Right atrium auricular region (tissue), 2 donors: ENCODE results near the gene EN2. TPM values are rescaled to one million over a fixed set of nuclear protein-coding genes. Genes with fewer than 3 reads are reported as not detected.
"Not testable (repeated sequence)": the region's sequence is repeated elsewhere in the genome, so short reads cannot be mapped to it uniquely, and the experiment has no call there.

Experiments
- DNase-seq: peaks from one replicate; pipeline ENCODE4 v3.0.0-alpha.2; 2019; ENCODE audit warnings: low spot score
- H3K27ac ChIP-seq, 2 donors: fragments of 200-600 bp; sonication (generic); 1 replicate in 1 of 2; 2 replicates in 1 of 2; pipeline ENCODE4 v1.5.1; 2016 to 2019
- H3K27me3 ChIP-seq, 2 donors: fragments of 200-600 bp; sonication (generic); one replicate each; pipeline versions ENCODE4 v1.5.1 to v1.6.0; 2017 to 2019
- H3K36me3 ChIP-seq: fragments of 200-600 bp; sonication (generic); one replicate; pipeline ENCODE4 v1.5.1; 2016
- H3K4me1 ChIP-seq, 2 donors: fragments of 200-600 bp; sonication (generic); one replicate each; pipeline versions ENCODE4 v1.5.1 to v1.6.0; 2017 to 2019
- H3K4me3 ChIP-seq, 2 donors: fragments of 200-600 bp; sonication (generic); 1 replicate in 1 of 2; 2 replicates in 1 of 2; pipeline ENCODE4 v1.5.1; 2017 to 2019; ENCODE audit warnings: mild to moderate bottlenecking in 1 of 2, moderate library complexity in 1 of 2
- H3K9me3 ChIP-seq, 2 donors: fragments of 200-600 bp; sonication (generic); one replicate each; pipeline ENCODE4 v1.5.1; 2019
- CTCF ChIP-seq, 2 donors: fragments of 200-600 bp; sonication (generic); IDR thresholded peaks; one replicate each; pipeline ENCODE4 v1.5.1; 2019; ENCODE audit warnings: antibody characterized with exemption in 2 of 2
- total RNA-seq, 2 donors: library from RNA; depleted of rRNA; stranded (reverse); fragments of >200 nt; gene quantifications; one replicate each; pipeline ENCODE4 v1.1.0, GENCODE V29; 2016

EN2 gene
- total RNA-seq, 2 donors from 2014 or later, result not detected

- TF ChIP-seq CTCF (IDR thresholded peaks at IDR 0.05), result no peak
- Histone ChIP-seq H3K9me3 (no peaks in the 10 kb centered on the region), H3K4me3 (no peak overlapping the region), H3K36me3 (no peaks in the 10 kb centered on the region), H3K27me3 (no peaks in the 10 kb centered on the region), H3K4me1 (no peaks in the 10 kb centered on the region), H3K27ac (no peak overlapping the region)
- no peak for DNase-seq
These were observed 19.2 kb upstream of the EN2 start for GRCh38 chr7:155438777-155439176.

DNA sequence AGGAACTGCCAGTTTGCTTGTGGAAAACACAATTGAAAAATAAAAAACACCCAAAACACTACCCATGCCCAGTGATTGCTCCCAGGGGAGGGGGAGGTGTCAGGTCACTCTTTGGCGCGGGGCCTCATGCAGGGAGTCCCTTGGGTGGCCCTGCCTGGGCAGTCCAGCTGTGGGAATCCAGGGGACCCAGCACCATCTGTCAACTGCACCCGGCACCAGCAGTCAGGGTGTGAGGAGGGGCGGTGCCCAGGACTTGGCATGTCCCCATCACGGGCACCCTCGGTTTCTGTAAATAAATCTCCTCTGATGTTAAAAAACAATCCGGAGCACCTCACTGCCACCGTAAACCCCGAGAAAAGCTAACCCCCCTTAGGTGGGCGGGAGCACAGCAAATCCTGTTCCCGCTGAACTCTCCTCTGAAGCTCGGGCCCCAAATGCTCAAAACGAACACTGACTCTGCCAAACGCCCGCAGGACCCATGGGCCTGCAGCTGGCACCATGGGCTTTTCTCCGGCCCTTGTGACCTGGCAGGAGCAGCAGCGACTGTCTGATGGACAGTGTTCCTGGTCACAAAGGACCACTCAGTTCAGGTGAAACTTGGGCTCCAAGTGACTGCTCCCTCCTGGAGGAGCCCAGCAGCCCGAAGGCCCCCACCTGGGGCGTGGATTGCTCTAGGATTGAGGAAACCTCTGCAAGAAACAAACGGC is 18.5 kb upstream of the EN2 start:
- Histone ChIP-seq H3K4me1 (no peaks in the 10 kb centered on the region), H3K36me3 (no peaks in the 10 kb centered on the region), H3K27ac (no peak overlapping the region), H3K27me3 (no peaks in the 10 kb centered on the region), H3K4me3 (no peak overlapping the region), H3K9me3 (no peaks in the 10 kb centered on the region)
- DNase-seq, result no peak
- TF ChIP-seq CTCF (IDR thresholded peaks at IDR 0.05), result no peak

GRCh38 chr7:155440018-155440410 is 17.9 kb upstream of the EN2 start:
- no peak for DNase-seq
- no peaks in the 10 kb centered on the region for H3K36me3 ChIP-seq
- TF ChIP-seq CTCF (IDR thresholded peaks at IDR 0.05), result no peak
- H3K4me3 ChIP-seq, result no peak overlapping the region
- H3K9me3 ChIP-seq, result no peaks in the 10 kb centered on the region
- H3K27me3 ChIP-seq, result no peaks in the 10 kb centered on the region
- H3K27ac ChIP-seq, result no peak overlapping the region
- no peaks in the 10 kb centered on the region for H3K4me1 ChIP-seq

DNA sequence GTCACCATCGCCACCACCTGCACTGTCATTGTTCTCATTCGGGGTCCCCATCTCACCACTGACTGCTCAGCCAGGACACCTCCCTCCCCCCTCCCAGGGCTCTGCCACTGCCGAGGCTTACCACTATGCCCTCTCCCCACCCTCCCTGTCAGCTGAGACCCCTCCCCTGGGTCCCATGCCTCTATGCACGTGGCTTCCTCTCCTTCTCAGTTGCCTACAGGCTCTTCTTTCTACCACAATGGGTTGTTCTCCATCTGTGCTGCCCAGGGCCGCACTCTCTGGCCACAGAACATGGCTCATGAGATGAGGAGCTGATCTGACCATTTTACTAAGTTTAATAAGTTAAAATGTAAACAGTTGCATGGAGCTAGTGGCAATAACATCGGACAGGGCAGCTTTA is 16.1 kb upstream of the EN2 start:
- no peak overlapping the region for H3K27ac ChIP-seq
- no peaks in the 10 kb centered on the region for H3K9me3 ChIP-seq
- DNase-seq, result no peak
- H3K36me3 ChIP-seq, result no peaks in the 10 kb centered on the region
- no peaks in the 10 kb centered on the region for H3K4me1 ChIP-seq
- no peaks in the 10 kb centered on the region for H3K27me3 ChIP-seq
- no peak overlapping the region for H3K4me3 ChIP-seq
- TF ChIP-seq CTCF (IDR thresholded peaks at IDR 0.05), result no peak

DNA sequence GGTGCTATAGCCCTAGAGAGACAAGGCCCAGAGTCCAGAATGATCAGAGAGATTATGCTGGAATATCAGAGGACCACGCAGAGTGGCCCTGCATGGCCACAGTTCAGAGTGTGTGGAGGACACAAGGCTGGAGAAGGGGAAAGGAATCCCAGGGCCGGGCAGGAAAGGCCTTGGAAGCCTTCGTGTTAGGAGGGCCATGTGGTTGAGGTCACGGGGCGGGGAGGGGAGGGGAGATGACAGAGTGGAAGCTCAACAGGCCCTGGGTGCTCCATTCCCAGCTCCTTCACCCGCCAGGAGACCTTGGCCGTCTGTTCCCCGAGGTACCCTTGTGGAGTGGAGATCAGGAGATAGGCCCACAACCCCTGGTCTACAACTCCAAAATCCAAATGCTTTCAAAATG is 13.2 kb upstream of the EN2 start:
- Histone ChIP-seq H3K4me3 (no peak overlapping the region), H3K4me1 (peaks cover 0 to 15% of the 10 kb centered on the region in 2 donors), H3K27me3 (peaks cover 14 to 26% of the 10 kb centered on the region in 2 donors), H3K9me3 (no peaks in the 10 kb centered on the region), H3K27ac (no peak overlapping the region), H3K36me3 (no peaks in the 10 kb centered on the region)
- no peak for TF ChIP-seq CTCF (IDR thresholded peaks at IDR 0.05)
- no peak for DNase-seq

DNA sequence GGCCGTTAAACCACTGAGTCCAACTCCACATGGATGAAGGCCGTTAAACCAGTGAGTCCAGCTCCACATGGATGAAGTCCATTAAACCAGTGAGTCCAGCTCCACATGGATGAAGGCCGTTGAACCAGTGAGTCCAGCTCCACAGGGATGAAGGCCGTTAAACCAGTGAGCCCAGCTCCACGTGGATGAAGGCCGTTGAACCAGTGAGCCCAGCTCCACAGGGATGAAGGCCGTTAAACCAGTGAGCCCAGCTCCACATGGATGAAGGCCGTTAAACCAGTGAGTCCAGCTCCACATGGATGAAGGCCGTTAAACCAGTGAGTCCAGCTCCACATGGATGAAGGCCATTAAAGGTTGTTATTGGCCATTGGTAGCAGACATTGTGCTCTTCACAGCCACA is 12.3 kb upstream of the EN2 start:
- H3K4me1 ChIP-seq, result peaks cover 0 to 18% of the 10 kb centered on the region in 2 donors
- H3K4me3 ChIP-seq, result not testable (repeated sequence)

More for the DNA sequence above, 12.3 kb upstream of the EN2 start:
- H3K27me3 ChIP-seq, result peaks cover 19 to 33% of the 10 kb centered on the region in 2 donors
- H3K9me3 ChIP-seq, H3K27ac ChIP-seq, H3K36me3 ChIP-seq, DNase-seq: not testable (repeated sequence)
